CD4-positive, alpha-beta T cell treated with Interleukin-6 for 4 hours (primary cell): ENCODE data around the gene SPATA13.

Source experiments
- DNase-seq: peaks from one replicate; pipeline ENCODE4 v3.0.0-alpha.2; 2020; ENCODE audit warnings: mixed read lengths

Gene SPATA13

GRCh38 chr13:24168392-24168750, 7.9 kb downstream of the SPATA13 start:
- DNase-seq = no peak

- no peak for DNase-seq
These were observed 8.5 kb downstream of the SPATA13 start for GRCh38 chr13:24168979-24169378.

GRCh38 chr13:24172071-24172470, 11.6 kb downstream of the SPATA13 start:
- no peak for DNase-seq

GRCh38 chr13:24173795-24174194, 13.3 kb downstream of the SPATA13 start:
- DNase-seq = no peak

GRCh38 chr13:24175847-24176246, 15.3 kb downstream of the SPATA13 start:
- DNase-seq = no peak

- no peak for DNase-seq
These were observed 16.0 kb downstream of the SPATA13 start for GRCh38 chr13:24176351-24177101.

GRCh38 chr13:24178847-24179485, 18.4 kb downstream of the SPATA13 start:
- DNase-seq = no peak

GRCh38 chr13:24179486-24179850, 18.9 kb downstream of the SPATA13 start:
- no peak for DNase-seq

GRCh38 chr13:24180750-24181377, 20.3 kb downstream of the SPATA13 start:
- no peak for DNase-seq

GRCh38 chr13:24181991-24182702, 21.6 kb downstream of the SPATA13 start:
- DNase-seq = no peak

- DNase-seq = no peak
These were observed 22.2 kb downstream of the SPATA13 start for GRCh38 chr13:24182703-24183081.

GRCh38 chr13:24183741-24184182, 23.2 kb downstream of the SPATA13 start:
- DNase-seq = no peak

- no peak for DNase-seq
These were observed 23.8 kb downstream of the SPATA13 start for GRCh38 chr13:24184265-24184841.

GRCh38 chr13:24184882-24185281, 24.4 kb downstream of the SPATA13 start:
- DNase-seq = no peak

- no peak for DNase-seq
These were observed 25.2 kb downstream of the SPATA13 start for GRCh38 chr13:24185591-24186232.

GRCh38 chr13:24187185-24187584, 26.7 kb downstream of the SPATA13 start:
- no peak for DNase-seq

- no peak for DNase-seq
These were observed 31.7 kb downstream of the SPATA13 start for GRCh38 chr13:24192057-24192810.

- DNase-seq = no peak
These were observed 32.3 kb downstream of the SPATA13 start for GRCh38 chr13:24192811-24193162.

GRCh38 chr13:24194447-24194846, 33.9 kb downstream of the SPATA13 start:
- DNase-seq = no peak

- DNase-seq = no peak
These were observed 35.1 kb downstream of the SPATA13 start for GRCh38 chr13:24195626-24196025.

GRCh38 chr13:24196593-24197197, 36.2 kb downstream of the SPATA13 start:
- DNase-seq = no peak

- DNase-seq = no peak
These were observed 38.5 kb downstream of the SPATA13 start for GRCh38 chr13:24199016-24199415.
